ENCODE results near the gene OR10H4. TPM values are rescaled to one million over a fixed set of nuclear protein-coding genes. Genes with fewer than 3 reads are reported as not detected.
"Not testable (repeated sequence)": the region's sequence is repeated elsewhere in the genome, so short reads cannot be mapped to it uniquely, and the experiment has no call there.

OR10H4 gene
- total and polyA plus RNA-seq, 4 experiments from 2014 or later: not detected

- H3K27ac Mint-ChIP-seq; H3K27ac ChIP-seq (ENCODE audit: low read depth, low read length); intact Hi-C loops (cut with micrococcal nuclease); H3K36me3 Mint-ChIP-seq; H3K4me3 Mint-ChIP-seq; H3K4me1 Mint-ChIP-seq; CTCF ChIA-PET (ENCODE audit: partially characterized antibody); H3K9me3 ChIP-seq (ENCODE audit: control insufficient read depth in 1 of 2, low read length in 2 of 2); DNase-seq; H3K4me3 ChIP-seq (ENCODE audit: low read length in 2 of 2); H3K36me3 ChIP-seq (ENCODE audit: insufficient read depth, low read length); POLR2A ChIA-PET (ENCODE audit: partially characterized antibody); H3K4me1 ChIP-seq (ENCODE audit: insufficient read depth, low read length); H3K27me3 ChIP-seq (ENCODE audit: insufficient read depth, low read length): not testable (repeated sequence)
- Mint-ChIP-seq H3K27me3 (peaks cover 27 to 30% of the 10 kb centered on the region in 2 donors), H3K9me3 (peaks cover 0 to 11% (median 1%) of the 10 kb centered on the region in 8 donors)
Measured at GRCh38 chr19:15972043-15972442, 23.2 kb downstream of the OR10H4 start.

- no peaks in the 10 kb centered on the region for H3K36me3 Mint-ChIP-seq
Measured at GRCh38 chr19:15974856-15975255, 26.0 kb downstream of the OR10H4 start.

GRCh38 chr19:15976836-15977689 lies 28.3 kb downstream of the OR10H4 start:
- H3K4me3 Mint-ChIP-seq: no peak overlapping the region
- peaks cover 15% of the 10 kb centered on the region for H3K27me3 ChIP-seq (ENCODE audit: insufficient read depth, low read length)
- peaks cover 0 to 19% (median 8%) of the 10 kb centered on the region in 8 donors for H3K9me3 Mint-ChIP-seq
- no peak for DNase-seq
- no peaks in the 10 kb centered on the region for H3K4me1 ChIP-seq (ENCODE audit: insufficient read depth, low read length)
- no peaks in the 10 kb centered on the region for H3K36me3 Mint-ChIP-seq
- peaks cover 32 to 36% of the 10 kb centered on the region in 2 donors for H3K27me3 Mint-ChIP-seq
- H3K27ac ChIP-seq (ENCODE audit: low read depth, low read length): no peak overlapping the region
- H3K27ac Mint-ChIP-seq: no peak overlapping the region
- intact Hi-C loops (cut with micrococcal nuclease): no loop called here
- no peaks in the 10 kb centered on the region for H3K4me1 Mint-ChIP-seq
- CTCF ChIA-PET (ENCODE audit: partially characterized antibody): no interaction called here
- POLR2A ChIA-PET (ENCODE audit: partially characterized antibody): no interaction called here
- H3K4me3 ChIP-seq (ENCODE audit: low read length in 2 of 2): no peak overlapping the region
- no peaks in the 10 kb centered on the region for H3K36me3 ChIP-seq (ENCODE audit: insufficient read depth, low read length)
- H3K9me3 ChIP-seq (ENCODE audit: control insufficient read depth in 1 of 2, low read length in 2 of 2): no peaks in the 10 kb centered on the region

More at GRCh38 chr19:15974856-15975255, 26.0 kb downstream of the OR10H4 start:
- no peaks in the 10 kb centered on the region for H3K4me1 ChIP-seq (ENCODE audit: insufficient read depth, low read length)
- H3K27me3 ChIP-seq (ENCODE audit: insufficient read depth, low read length): peaks cover 4% of the 10 kb centered on the region
- CTCF ChIA-PET (ENCODE audit: partially characterized antibody): no interaction called here
- DNase-seq: no peak
- H3K4me3 ChIP-seq (ENCODE audit: low read length in 2 of 2): no peak overlapping the region
- Mint-ChIP-seq H3K9me3 (peaks cover 0 to 11% (median 3%) of the 10 kb centered on the region in 8 donors), H3K27ac (no peak overlapping the region), H3K4me1 (no peaks in the 10 kb centered on the region), H3K27me3 (peaks cover 34 to 36% of the 10 kb centered on the region in 2 donors), H3K4me3 (no peak overlapping the region)
- no peaks in the 10 kb centered on the region for H3K36me3 ChIP-seq (ENCODE audit: insufficient read depth, low read length)
- intact Hi-C loops (cut with micrococcal nuclease): no loop called here
- H3K27ac ChIP-seq (ENCODE audit: low read depth, low read length): no peak overlapping the region
- POLR2A ChIA-PET (ENCODE audit: partially characterized antibody): no interaction called here
- H3K9me3 ChIP-seq (ENCODE audit: control insufficient read depth in 1 of 2, low read length in 2 of 2): no peaks in the 10 kb centered on the region

- Mint-ChIP-seq H3K4me1 (no peaks in the 10 kb centered on the region), H3K9me3 (peaks cover 0 to 25% (median 13%) of the 10 kb centered on the region in 8 donors), H3K36me3 (no peaks in the 10 kb centered on the region), H3K27ac (no peak overlapping the region), H3K4me3 (no peak overlapping the region), H3K27me3 (peaks cover 29 to 33% of the 10 kb centered on the region in 2 donors)
- DNase-seq: no peak
- ChIA-PET CTCF (ENCODE audit: partially characterized antibody) (no interaction called here), POLR2A (ENCODE audit: partially characterized antibody) (no interaction called here)
- Histone ChIP-seq H3K4me3 (ENCODE audit: low read length in 2 of 2) (no peak overlapping the region), H3K27me3 (ENCODE audit: insufficient read depth, low read length) (peaks cover 15% of the 10 kb centered on the region), H3K27ac (ENCODE audit: low read depth, low read length) (no peak overlapping the region), H3K36me3 (ENCODE audit: insufficient read depth, low read length) (no peaks in the 10 kb centered on the region), H3K4me1 (ENCODE audit: insufficient read depth, low read length) (no peaks in the 10 kb centered on the region), H3K9me3 (ENCODE audit: control insufficient read depth in 1 of 2, low read length in 2 of 2) (no peaks in the 10 kb centered on the region)
- intact Hi-C loops (cut with micrococcal nuclease): no loop called here
Measured at GRCh38 chr19:15977690-15978089, 28.9 kb downstream of the OR10H4 start.

GRCh38 chr19:15979293-15979692 lies 30.5 kb downstream of the OR10H4 start:
- intact Hi-C loops (cut with micrococcal nuclease): no loop called here
- H3K27ac ChIP-seq (ENCODE audit: low read depth, low read length): no peak overlapping the region
- H3K4me1 ChIP-seq (ENCODE audit: insufficient read depth, low read length): no peaks in the 10 kb centered on the region
- ChIA-PET CTCF (ENCODE audit: partially characterized antibody) (no interaction called here), POLR2A (ENCODE audit: partially characterized antibody) (no interaction called here)
- no peak overlapping the region for H3K27ac Mint-ChIP-seq
- H3K4me3 ChIP-seq (ENCODE audit: low read length in 2 of 2): no peak overlapping the region
- peaks cover 0 to 31% (median 20%) of the 10 kb centered on the region in 8 donors for H3K9me3 Mint-ChIP-seq
- H3K36me3 ChIP-seq (ENCODE audit: insufficient read depth, low read length): no peaks in the 10 kb centered on the region
- no peak for DNase-seq
- H3K4me1 Mint-ChIP-seq: no peaks in the 10 kb centered on the region
- peaks cover 15% of the 10 kb centered on the region for H3K27me3 ChIP-seq (ENCODE audit: insufficient read depth, low read length)
- peaks cover 26 to 28% of the 10 kb centered on the region in 2 donors for H3K27me3 Mint-ChIP-seq
- H3K36me3 Mint-ChIP-seq: peaks cover 0 to 2% of the 10 kb centered on the region in 2 donors
- no peaks in the 10 kb centered on the region for H3K9me3 ChIP-seq (ENCODE audit: control insufficient read depth in 1 of 2, low read length in 2 of 2)
- H3K4me3 Mint-ChIP-seq: no peak overlapping the region

- intact Hi-C loops (cut with micrococcal nuclease); H3K36me3 Mint-ChIP-seq: not testable (repeated sequence)
Measured at GRCh38 chr19:15985831-15986230, 37.0 kb downstream of the OR10H4 start.

GRCh38 chr19:15986701-15987100 lies 37.9 kb downstream of the OR10H4 start:
- POLR2A ChIA-PET (ENCODE audit: partially characterized antibody): no interaction called here
- Mint-ChIP-seq H3K27me3 (peaks cover 14 to 20% of the 10 kb centered on the region in 2 donors), H3K4me1 (peaks cover 0 to 9% (median 3%) of the 10 kb centered on the region in 4 donors), H3K4me3 (no peak overlapping the region), H3K27ac (no peak overlapping the region), H3K9me3 (peaks cover 6 to 23% (median 15%) of the 10 kb centered on the region in 8 donors), H3K36me3 (peaks cover 0 to 2% of the 10 kb centered on the region in 2 donors)
- Histone ChIP-seq H3K9me3 (ENCODE audit: control insufficient read depth in 1 of 2, low read length in 2 of 2) (no peaks in the 10 kb centered on the region), H3K27ac (ENCODE audit: low read depth, low read length) (no peak overlapping the region), H3K4me1 (ENCODE audit: insufficient read depth, low read length) (no peaks in the 10 kb centered on the region), H3K36me3 (ENCODE audit: insufficient read depth, low read length) (no peaks in the 10 kb centered on the region), H3K4me3 (ENCODE audit: low read length in 2 of 2) (no peak overlapping the region), H3K27me3 (ENCODE audit: insufficient read depth, low read length) (peaks cover 6% of the 10 kb centered on the region)
- DNase-seq: peak in 2 of 5 donors; percentile 18 to 39
- CTCF ChIA-PET (ENCODE audit: partially characterized antibody): no interaction called here
- intact Hi-C loops (cut with micrococcal nuclease): no loop called here

More at GRCh38 chr19:15985831-15986230, 37.0 kb downstream of the OR10H4 start:
- H3K9me3 ChIP-seq (ENCODE audit: control insufficient read depth in 1 of 2, low read length in 2 of 2); H3K27ac ChIP-seq (ENCODE audit: low read depth, low read length); H3K27me3 ChIP-seq (ENCODE audit: insufficient read depth, low read length); H3K4me1 ChIP-seq (ENCODE audit: insufficient read depth, low read length); H3K4me1 Mint-ChIP-seq; H3K4me3 ChIP-seq (ENCODE audit: low read length in 2 of 2); DNase-seq; H3K27ac Mint-ChIP-seq; CTCF ChIA-PET (ENCODE audit: partially characterized antibody); H3K36me3 ChIP-seq (ENCODE audit: insufficient read depth, low read length); POLR2A ChIA-PET (ENCODE audit: partially characterized antibody); H3K4me3 Mint-ChIP-seq: not testable (repeated sequence)
- Mint-ChIP-seq H3K27me3 (peaks cover 7 to 13% of the 10 kb centered on the region in 2 donors), H3K9me3 (peaks cover 0 to 23% (median 17%) of the 10 kb centered on the region in 8 donors)

All from CD4-positive, alpha-beta memory T cell (primary cell).